Measurements from ENCODE around the gene VSTM2L.

VSTM2L gene

DNA sequence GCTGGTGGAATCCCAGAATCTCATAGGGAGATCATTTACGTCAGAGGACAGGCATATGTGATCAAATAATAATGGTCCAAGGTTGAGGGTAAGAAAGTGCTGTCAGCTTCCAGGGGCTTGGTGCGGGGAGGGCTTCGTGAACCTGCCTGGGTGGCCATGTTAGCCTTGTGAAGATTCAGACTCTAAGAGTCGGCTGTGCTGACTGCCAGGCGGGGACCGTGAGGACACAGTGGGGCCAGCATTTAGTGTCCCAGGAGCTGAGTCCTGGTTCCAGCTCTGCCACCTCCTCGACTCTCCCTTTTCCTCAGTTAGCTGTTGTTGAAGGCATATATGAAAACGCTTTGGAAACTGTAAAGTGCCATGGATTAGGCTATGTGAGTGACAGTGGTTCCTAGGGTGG lies 33.5 kb downstream of the VSTM2L start:
- Mint-ChIP-seq H3K4me3 (no peak overlapping the region), H3K27ac (no peak overlapping the region), H3K4me1 (ENCODE audit: low read depth in 2 of 2) (no peaks in the 10 kb centered on the region), H3K27me3 (peaks cover 10 to 51% of the 10 kb centered on the region in 2 donors), H3K36me3 (ENCODE audit: insufficient read depth) (no peaks in the 10 kb centered on the region), H3K9me3 (no peaks in the 10 kb centered on the region)
- no peak for DNase-seq
- ATAC-seq (replicated peaks) = no peak

- no peaks in the 10 kb centered on the region for H3K9me3 Mint-ChIP-seq
- ATAC-seq (replicated peaks) (no peak), DNase-seq (no peak)
- peaks cover 6 to 46% of the 10 kb centered on the region in 2 donors for H3K27me3 Mint-ChIP-seq
- H3K4me3 Mint-ChIP-seq = no peak overlapping the region
- no peaks in the 10 kb centered on the region for H3K36me3 Mint-ChIP-seq (ENCODE audit: insufficient read depth)
- no peak overlapping the region for H3K27ac Mint-ChIP-seq
- no peaks in the 10 kb centered on the region for H3K4me1 Mint-ChIP-seq (ENCODE audit: low read depth in 2 of 2)
Observed at GRCh38 chr20:37937686-37938085, 34.8 kb downstream of the VSTM2L start.

DNA sequence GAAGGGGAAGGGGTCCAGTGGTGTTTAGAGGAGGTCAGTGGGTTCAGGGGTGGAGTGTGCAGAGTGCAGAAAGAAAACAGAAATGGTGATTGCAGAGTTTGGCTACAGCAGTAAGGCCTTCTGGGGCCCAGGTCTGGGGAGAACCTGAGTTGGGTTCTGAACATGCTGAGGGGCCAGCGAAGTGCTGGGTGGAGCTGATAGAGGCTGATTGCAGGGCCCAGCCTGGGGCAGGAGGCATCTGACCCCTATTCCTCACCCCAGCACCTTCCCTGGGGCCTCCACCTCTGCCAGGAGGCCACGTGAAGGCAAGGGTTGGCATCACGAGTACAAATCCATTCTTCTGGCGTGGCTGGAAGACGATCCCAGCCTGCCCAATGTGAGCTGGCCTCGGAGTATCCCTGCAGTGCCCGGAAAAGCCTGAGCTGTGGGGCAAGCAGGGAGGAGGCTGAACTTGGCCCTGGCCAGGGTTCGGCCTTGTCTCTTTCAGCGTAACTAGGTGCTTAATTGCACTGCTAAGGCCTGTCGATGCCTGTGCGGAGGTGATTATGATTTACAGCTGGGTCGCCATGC lies 35.3 kb downstream of the VSTM2L start:
- Mint-ChIP-seq H3K9me3 (no peaks in the 10 kb centered on the region), H3K36me3 (ENCODE audit: insufficient read depth) (no peaks in the 10 kb centered on the region), H3K27me3 (peaks cover 3 to 46% of the 10 kb centered on the region in 2 donors), H3K4me1 (ENCODE audit: low read depth in 2 of 2) (no peaks in the 10 kb centered on the region), H3K4me3 (no peak overlapping the region), H3K27ac (no peak overlapping the region)
- DNase-seq (no peak), ATAC-seq (replicated peaks) (no peak)

DNA sequence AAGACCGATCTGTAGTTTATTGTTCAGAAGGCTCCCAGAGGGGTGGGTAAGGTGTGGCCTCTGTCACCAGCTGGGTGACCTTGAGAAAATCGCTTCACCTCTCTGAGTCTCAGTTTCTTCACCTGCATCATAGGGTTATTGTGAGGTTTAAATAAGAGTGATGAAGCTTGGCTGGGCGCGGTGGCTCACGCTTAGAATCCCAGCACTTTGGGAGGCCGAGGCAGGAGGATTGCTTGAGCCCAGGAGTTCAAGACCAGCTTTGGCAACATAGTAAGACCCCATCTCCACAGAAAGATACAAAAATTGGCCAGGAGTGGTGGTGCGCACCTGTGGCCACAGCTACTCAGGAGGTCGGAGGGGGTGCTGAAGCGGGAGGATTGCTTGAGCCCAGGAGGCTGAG lies 36.0 kb downstream of the VSTM2L start:
- H3K9me3 Mint-ChIP-seq = no peaks in the 10 kb centered on the region
- H3K4me1 Mint-ChIP-seq (ENCODE audit: low read depth in 2 of 2) = no peaks in the 10 kb centered on the region
- H3K36me3 Mint-ChIP-seq (ENCODE audit: insufficient read depth) = no peaks in the 10 kb centered on the region

GRCh38 chr20:37939701-37940560 lies 37.0 kb downstream of the VSTM2L start:
- peaks cover 0 to 36% of the 10 kb centered on the region in 2 donors for H3K27me3 Mint-ChIP-seq
- H3K36me3 Mint-ChIP-seq (ENCODE audit: insufficient read depth) = no peaks in the 10 kb centered on the region
- H3K27ac Mint-ChIP-seq = no peak overlapping the region
- DNase-seq (no peak), ATAC-seq (replicated peaks) (no peak)
- no peaks in the 10 kb centered on the region for H3K9me3 Mint-ChIP-seq
- no peak overlapping the region for H3K4me3 Mint-ChIP-seq
- H3K4me1 Mint-ChIP-seq (ENCODE audit: low read depth in 2 of 2) = no peaks in the 10 kb centered on the region

More for the DNA sequence above, 36.0 kb downstream of the VSTM2L start:
- DNase-seq = no peak
- no peak for ATAC-seq (replicated peaks)
- Mint-ChIP-seq H3K27ac (no peak overlapping the region), H3K27me3 (peaks cover 0 to 42% of the 10 kb centered on the region in 2 donors), H3K4me3 (no peak overlapping the region)

DNA sequence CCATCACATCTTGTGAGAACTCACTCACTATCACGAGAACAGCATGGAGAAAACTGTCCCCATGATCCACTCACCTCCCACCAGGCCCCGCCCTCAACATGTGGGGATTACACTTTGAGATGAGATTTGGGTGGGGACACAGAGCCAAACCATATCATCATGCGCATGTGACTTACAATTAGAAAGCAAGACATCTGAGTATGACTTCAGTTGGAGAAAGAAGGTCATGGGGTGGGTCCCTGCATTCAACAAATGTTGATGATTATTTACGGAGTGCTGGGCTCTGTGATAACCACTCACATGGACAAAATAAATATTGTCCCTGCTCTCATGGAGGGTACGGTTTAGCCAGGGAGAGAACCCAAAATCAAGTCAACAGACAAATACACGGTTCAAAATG lies 37.9 kb downstream of the VSTM2L start:
- no peaks in the 10 kb centered on the region for H3K9me3 Mint-ChIP-seq
- H3K27me3 Mint-ChIP-seq = peaks cover 0 to 34% of the 10 kb centered on the region in 2 donors
- H3K4me1 Mint-ChIP-seq (ENCODE audit: low read depth in 2 of 2) = no peaks in the 10 kb centered on the region
- no peaks in the 10 kb centered on the region for H3K36me3 Mint-ChIP-seq (ENCODE audit: insufficient read depth)
- no peak overlapping the region for H3K4me3 Mint-ChIP-seq
- DNase-seq (no peak), ATAC-seq (replicated peaks) (no peak)
- H3K27ac Mint-ChIP-seq = no peak overlapping the region

DNA sequence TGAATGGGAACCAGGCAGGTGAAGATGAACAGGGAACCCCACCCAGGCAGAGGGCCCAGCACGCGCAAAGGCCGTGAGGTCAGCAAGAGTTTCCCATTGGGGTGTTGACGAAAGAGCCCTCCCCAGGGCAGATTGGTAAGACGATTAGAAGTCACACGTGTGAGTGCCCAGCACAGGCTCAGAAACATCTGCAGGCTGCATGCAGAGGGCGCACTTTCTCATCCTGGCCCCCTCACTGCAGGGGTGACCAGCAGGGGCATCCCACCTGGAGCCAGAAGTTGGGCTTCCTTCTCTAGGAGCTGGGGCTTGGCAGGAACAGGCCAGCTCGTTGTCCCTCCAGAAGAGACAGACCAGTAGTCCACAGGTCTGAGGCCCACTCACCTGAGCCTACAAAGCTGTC lies 38.4 kb downstream of the VSTM2L start:
- Mint-ChIP-seq H3K27ac (no peak overlapping the region), H3K4me3 (no peak overlapping the region), H3K27me3 (peaks cover 0 to 38% of the 10 kb centered on the region in 2 donors), H3K9me3 (no peaks in the 10 kb centered on the region), H3K36me3 (ENCODE audit: insufficient read depth) (no peaks in the 10 kb centered on the region), H3K4me1 (ENCODE audit: low read depth in 2 of 2) (no peaks in the 10 kb centered on the region)
- DNase-seq (no peak), ATAC-seq (replicated peaks) (no peak)

DNA sequence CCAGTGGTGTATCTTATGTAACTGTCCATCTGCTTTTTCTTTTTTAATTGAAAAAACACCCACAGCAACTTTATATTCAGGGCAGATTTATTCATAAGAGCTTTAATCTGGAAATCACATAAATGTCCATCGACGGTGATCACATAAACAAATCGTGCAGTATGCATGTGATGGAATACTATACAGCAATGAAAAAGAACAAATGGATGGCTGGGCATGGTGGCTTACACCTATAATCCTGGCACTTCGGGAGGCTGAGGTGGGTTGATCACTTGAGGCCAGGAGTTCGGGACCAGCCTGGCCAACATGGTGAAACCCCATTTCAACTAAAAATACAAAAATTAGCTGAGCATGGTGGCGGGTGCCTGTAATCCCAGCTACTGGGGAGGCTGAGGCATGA lies 39.1 kb downstream of the VSTM2L start:
- Mint-ChIP-seq H3K27ac (no peak overlapping the region), H3K4me3 (no peak overlapping the region), H3K27me3 (peaks cover 0 to 44% of the 10 kb centered on the region in 2 donors), H3K9me3 (no peaks in the 10 kb centered on the region), H3K4me1 (ENCODE audit: low read depth in 2 of 2) (no peaks in the 10 kb centered on the region), H3K36me3 (ENCODE audit: insufficient read depth) (no peaks in the 10 kb centered on the region)
- DNase-seq = no peak
- ATAC-seq (replicated peaks) = no peak

DNA sequence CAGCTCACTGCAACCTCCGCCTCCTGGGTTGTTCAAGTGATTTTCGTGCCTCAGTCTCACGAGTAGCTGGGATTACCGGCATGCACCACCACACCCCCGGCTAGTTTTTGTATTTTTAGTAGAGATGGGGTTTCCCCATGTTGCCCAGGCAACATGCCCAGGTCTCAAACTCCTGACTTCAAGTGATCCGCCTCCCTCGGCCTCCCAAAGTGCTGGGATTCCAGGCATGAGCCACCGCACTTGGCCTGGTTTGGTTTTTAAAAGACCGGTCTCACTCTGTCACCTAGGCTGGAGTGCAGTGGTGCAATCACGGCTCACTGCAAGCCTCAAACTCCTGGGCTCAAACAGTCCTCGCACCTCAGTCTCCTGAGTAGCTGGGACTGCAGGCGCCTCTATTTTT lies 40.1 kb downstream of the VSTM2L start:
- peaks cover 3 to 6% of the 10 kb centered on the region in 2 donors for H3K9me3 Mint-ChIP-seq
- peaks cover 6 to 47% of the 10 kb centered on the region in 2 donors for H3K27me3 Mint-ChIP-seq
- ATAC-seq (replicated peaks) (no peak), DNase-seq (no peak)
- H3K4me1 Mint-ChIP-seq (ENCODE audit: low read depth in 2 of 2) = no peaks in the 10 kb centered on the region
- H3K4me3 Mint-ChIP-seq = no peak overlapping the region
- H3K36me3 Mint-ChIP-seq (ENCODE audit: insufficient read depth) = no peaks in the 10 kb centered on the region
- no peak overlapping the region for H3K27ac Mint-ChIP-seq

- Mint-ChIP-seq H3K9me3 (peaks cover 3 to 7% of the 10 kb centered on the region in 2 donors), H3K4me3 (no peak overlapping the region), H3K4me1 (ENCODE audit: low read depth in 2 of 2) (no peaks in the 10 kb centered on the region), H3K36me3 (ENCODE audit: insufficient read depth) (no peaks in the 10 kb centered on the region), H3K27ac (no peak overlapping the region), H3K27me3 (peaks cover 14 to 44% of the 10 kb centered on the region in 2 donors)
- ATAC-seq (replicated peaks) (no peak), DNase-seq (no peak)
Observed at GRCh38 chr20:37943501-37944455, 40.9 kb downstream of the VSTM2L start.

DNA sequence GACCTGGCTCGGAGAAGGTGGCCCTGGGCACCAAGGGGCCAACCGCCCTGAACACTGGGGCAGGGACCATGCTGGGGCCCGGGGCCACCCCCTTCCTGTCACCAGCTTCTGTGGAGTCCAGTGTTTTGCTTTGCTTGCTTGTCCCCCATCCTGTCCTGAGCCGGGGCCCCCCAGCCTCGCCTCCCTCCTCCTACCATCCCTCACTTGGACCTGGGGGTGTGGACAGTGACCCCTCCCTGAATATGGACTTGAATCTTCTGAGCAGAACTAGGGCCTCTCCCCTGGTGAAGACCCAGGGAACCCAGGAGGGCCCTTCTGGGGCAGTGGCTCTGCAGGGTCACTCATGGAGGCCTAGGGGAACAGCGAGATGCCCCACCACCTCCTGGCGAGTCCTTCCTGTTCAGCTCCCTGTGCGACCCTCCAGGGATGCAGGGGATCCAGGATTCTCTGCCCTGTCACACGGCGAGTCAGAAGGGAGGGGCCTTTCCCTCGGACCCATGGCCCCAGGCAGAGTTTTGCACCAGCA lies 41.6 kb downstream of the VSTM2L start:
- H3K27me3 Mint-ChIP-seq = peaks cover 18 to 44% of the 10 kb centered on the region in 2 donors
- no peak overlapping the region for H3K4me3 Mint-ChIP-seq
- no peaks in the 10 kb centered on the region for H3K4me1 Mint-ChIP-seq (ENCODE audit: low read depth in 2 of 2)
- H3K9me3 Mint-ChIP-seq = peaks cover 3 to 7% of the 10 kb centered on the region in 2 donors
- no peak for DNase-seq
- H3K36me3 Mint-ChIP-seq (ENCODE audit: insufficient read depth) = no peaks in the 10 kb centered on the region
- H3K27ac Mint-ChIP-seq = no peak overlapping the region
- ATAC-seq (replicated peaks) = no peak

- ATAC-seq (replicated peaks) (no peak), DNase-seq (no peak)
- H3K4me1 Mint-ChIP-seq (ENCODE audit: low read depth in 2 of 2) = no peaks in the 10 kb centered on the region
- peaks cover 3 to 7% of the 10 kb centered on the region in 2 donors for H3K9me3 Mint-ChIP-seq
- H3K4me3 Mint-ChIP-seq = no peak overlapping the region
- no peaks in the 10 kb centered on the region for H3K36me3 Mint-ChIP-seq (ENCODE audit: insufficient read depth)
- H3K27ac Mint-ChIP-seq = no peak overlapping the region
- peaks cover 18 to 43% of the 10 kb centered on the region in 2 donors for H3K27me3 Mint-ChIP-seq
Observed at GRCh38 chr20:37945091-37945547, 42.2 kb downstream of the VSTM2L start.

DNA sequence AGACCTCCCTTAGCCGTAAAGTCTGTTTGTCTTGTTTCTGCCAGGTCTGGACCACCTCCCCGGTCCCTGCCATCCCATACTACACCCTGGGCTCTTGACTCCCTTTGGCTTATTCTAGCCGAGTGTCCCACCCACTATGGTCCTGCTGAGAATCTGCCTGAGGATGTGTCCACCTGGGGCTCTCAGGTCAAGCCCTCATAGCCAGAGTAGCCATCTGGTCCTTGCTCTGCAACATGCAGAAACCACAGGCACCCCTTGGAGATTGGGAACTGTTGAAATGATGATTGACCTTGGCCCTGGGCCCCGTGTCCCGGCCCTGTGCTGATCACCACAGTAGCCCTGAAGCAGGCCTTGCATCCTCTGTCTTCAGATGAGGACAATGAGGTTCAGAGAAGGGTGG lies 44.0 kb downstream of the VSTM2L start:
- H3K4me1 Mint-ChIP-seq (ENCODE audit: low read depth in 2 of 2) = no peaks in the 10 kb centered on the region
- no peak for DNase-seq

More for the DNA sequence above, 44.0 kb downstream of the VSTM2L start:
- H3K9me3 Mint-ChIP-seq = peaks cover 3 to 7% of the 10 kb centered on the region in 2 donors
- no peaks in the 10 kb centered on the region for H3K36me3 Mint-ChIP-seq (ENCODE audit: insufficient read depth)
- H3K4me3 Mint-ChIP-seq = no peak overlapping the region
- no peak overlapping the region for H3K27ac Mint-ChIP-seq
- no peak for ATAC-seq (replicated peaks)
- peaks cover 18 to 32% of the 10 kb centered on the region in 2 donors for H3K27me3 Mint-ChIP-seq

All from effector memory CD8-positive, alpha-beta T cell (primary cell).